ENCODE data around the gene KLF11.
A peak's percentile ranks its signal among the peaks of the same experiment; 100 is the strongest.

Gene KLF11

GRCh38 chr2:10094271-10094814 is 51.0 kb downstream of the KLF11 start:
- no peak for DNase-seq
- in situ Hi-C loops (cut with MboI; ENCODE audit: low pct_unique_long_range_greater_than_20kb, low sequenced_read_pairs), result no loop called here

GRCh38 chr2:10095175-10095574 is 51.8 kb downstream of the KLF11 start:
- in situ Hi-C loops (cut with MboI; ENCODE audit: low pct_unique_long_range_greater_than_20kb, low sequenced_read_pairs), result no loop called here
- DNase-seq, result no peak

GRCh38 chr2:10096641-10097040 is 53.3 kb downstream of the KLF11 start:
- DNase-seq, result no peak
- in situ Hi-C loops (cut with MboI; ENCODE audit: low pct_unique_long_range_greater_than_20kb, low sequenced_read_pairs), result no loop called here

GRCh38 chr2:10097352-10098148 is 54.2 kb downstream of the KLF11 start:
- DNase-seq, result peak; percentile 57
- in situ Hi-C loops (cut with MboI; ENCODE audit: low pct_unique_long_range_greater_than_20kb, low sequenced_read_pairs), result no loop called here

- no peak for DNase-seq
- in situ Hi-C loops (cut with MboI; ENCODE audit: low pct_unique_long_range_greater_than_20kb, low sequenced_read_pairs), result no loop called here
Measured at GRCh38 chr2:10101491-10101890, 58.1 kb downstream of the KLF11 start.

- in situ Hi-C loops (cut with MboI; ENCODE audit: low pct_unique_long_range_greater_than_20kb, low sequenced_read_pairs), result no loop called here
- DNase-seq, result no peak
Measured at GRCh38 chr2:10103179-10103578, 59.8 kb downstream of the KLF11 start.
